Activated gamma-delta T cell treated with anti-CD3 and anti-CD28 coated beads, Interleukin-2, amount 50 U/mL, for 16 hours (primary cell): ENCODE results near the gene COX7A2L.
"Not testable (repeated sequence)": the region's sequence is repeated elsewhere in the genome, so short reads cannot be mapped to it uniquely, and the experiment has no call there.

Source experiments
- DNase-seq: peaks from one replicate; pipeline ENCODE4 v3.0.0-alpha.2; 2020; ENCODE audit warnings: low read depth

The COX7A2L gene

GRCh38 chr2:42339191-42339912, 21.7 kb downstream of the COX7A2L start:
- no peak for DNase-seq

GRCh38 chr2:42338567-42339190, 22.3 kb downstream of the COX7A2L start:
- no peak for DNase-seq

DNA sequence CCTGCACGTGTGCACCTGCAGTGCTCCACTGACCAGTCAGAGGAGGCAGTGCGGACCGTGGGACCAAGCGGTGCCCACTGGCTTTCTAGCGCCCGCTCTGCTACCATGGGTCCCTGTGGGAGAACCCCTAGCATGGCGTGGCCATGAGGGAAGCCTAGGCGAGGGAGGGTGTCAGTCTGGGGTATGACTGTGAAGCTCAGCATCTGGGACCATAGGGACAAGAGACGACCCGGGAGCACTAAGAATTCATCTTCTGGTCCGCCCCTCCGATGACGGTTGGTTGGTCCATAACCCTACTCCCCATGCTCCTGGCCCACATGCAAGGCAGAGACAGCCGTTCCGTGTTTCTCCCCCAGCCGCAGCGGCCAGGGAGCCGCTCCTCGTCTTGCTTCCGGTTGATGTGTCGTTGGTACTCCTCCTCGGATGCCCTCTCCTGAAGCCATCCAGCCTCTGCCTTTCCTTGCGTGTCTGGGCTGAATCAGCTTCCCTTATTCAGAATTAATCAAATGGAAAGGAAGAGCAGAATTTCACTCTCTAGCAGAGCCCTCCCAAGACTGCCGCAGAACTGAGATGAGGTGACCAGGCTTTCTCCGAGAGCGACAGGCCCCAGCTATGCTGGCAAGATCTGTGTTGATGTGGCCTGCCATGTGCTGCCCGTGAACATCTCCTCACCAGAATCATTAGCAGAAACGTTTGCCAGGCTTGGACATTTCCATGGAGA, 23.0 kb downstream of the COX7A2L start:
- no peak for DNase-seq

GRCh38 chr2:42337356-42337820, 23.6 kb downstream of the COX7A2L start:
- no peak for DNase-seq

GRCh38 chr2:42336361-42336965, 24.6 kb downstream of the COX7A2L start:
- DNase-seq: no peak

- no peak for DNase-seq
Observed at GRCh38 chr2:42335514-42336104, 25.4 kb downstream of the COX7A2L start.

DNA sequence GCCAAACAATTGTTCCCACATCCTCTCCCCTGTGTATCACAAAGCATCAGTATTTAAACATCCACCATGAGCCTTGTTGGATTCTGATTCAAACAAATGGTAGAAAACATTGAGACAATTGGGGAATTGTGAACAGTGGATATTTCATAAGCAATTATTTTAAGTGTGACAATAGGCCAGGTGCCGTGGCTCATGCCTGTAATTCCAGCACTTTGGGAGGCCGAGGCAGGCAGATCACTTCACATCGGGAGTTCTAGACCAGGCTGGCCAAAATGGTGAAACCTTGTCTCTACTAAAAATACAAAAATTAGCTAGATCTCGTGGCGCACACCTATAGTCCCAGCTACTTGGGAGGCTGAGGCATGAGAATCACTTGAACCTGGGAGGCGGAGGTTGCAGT, 26.2 kb downstream of the COX7A2L start:
- DNase-seq: not testable (repeated sequence)

GRCh38 chr2:42334220-42334619, 26.8 kb downstream of the COX7A2L start:
- no peak for DNase-seq

DNA sequence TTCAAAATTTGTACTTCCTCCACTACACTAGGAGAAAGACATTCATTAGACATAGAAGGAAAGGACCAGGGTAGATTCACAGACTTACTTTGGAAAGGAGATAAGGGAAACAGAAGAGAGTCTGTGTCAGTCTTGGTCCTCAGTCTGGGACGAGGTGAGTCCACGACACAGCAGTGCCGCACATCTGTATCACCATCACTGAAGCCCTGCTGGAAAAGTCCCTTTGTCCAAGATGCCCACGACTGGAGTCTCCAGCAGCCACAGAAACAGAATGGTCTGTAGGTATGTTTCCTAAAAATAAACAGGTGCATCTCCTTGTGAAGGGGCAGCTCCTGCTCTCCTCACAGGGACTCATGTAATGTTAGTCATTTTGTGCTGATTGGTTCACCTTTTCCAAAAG, 27.4 kb downstream of the COX7A2L start:
- DNase-seq: no peak

- no peak for DNase-seq
Observed at GRCh38 chr2:42332575-42332974, 28.4 kb downstream of the COX7A2L start.

DNA sequence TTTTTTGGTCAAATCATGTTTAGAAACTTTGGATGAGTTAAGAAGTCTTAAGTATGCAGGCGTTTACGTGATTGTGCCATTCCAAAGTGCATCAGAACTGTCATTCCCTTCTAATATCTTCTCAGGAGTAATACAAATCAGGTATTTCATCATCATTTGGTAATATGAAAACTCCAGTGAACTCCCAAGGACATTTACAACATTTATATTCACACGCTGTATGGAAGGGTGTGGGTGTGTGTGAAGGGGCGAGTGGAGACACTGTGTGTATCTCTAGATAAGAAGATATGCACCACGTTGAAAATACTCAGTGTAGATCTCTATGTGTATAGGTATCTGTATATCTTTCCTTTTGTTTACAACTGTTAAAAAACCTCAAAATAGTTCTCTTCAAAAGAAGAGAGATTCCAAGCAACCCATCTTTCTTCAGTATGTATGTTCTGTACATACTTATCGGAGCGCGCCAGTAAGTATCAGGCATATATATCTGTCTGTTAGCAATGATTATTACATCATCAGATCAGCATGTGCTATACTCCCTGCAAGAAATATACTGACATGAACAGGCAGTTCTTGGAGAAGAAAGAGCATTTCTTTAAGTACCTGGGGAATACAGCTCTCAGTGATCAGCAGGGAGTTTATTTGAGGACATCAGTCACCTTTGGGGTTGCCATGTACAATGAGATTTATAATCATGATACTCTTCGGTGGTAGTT, 29.3 kb downstream of the COX7A2L start:
- DNase-seq: no peak

GRCh38 chr2:42329736-42330135, 31.3 kb downstream of the COX7A2L start:
- no peak for DNase-seq

GRCh38 chr2:42328923-42329322, 32.1 kb downstream of the COX7A2L start:
- DNase-seq: no peak

DNA sequence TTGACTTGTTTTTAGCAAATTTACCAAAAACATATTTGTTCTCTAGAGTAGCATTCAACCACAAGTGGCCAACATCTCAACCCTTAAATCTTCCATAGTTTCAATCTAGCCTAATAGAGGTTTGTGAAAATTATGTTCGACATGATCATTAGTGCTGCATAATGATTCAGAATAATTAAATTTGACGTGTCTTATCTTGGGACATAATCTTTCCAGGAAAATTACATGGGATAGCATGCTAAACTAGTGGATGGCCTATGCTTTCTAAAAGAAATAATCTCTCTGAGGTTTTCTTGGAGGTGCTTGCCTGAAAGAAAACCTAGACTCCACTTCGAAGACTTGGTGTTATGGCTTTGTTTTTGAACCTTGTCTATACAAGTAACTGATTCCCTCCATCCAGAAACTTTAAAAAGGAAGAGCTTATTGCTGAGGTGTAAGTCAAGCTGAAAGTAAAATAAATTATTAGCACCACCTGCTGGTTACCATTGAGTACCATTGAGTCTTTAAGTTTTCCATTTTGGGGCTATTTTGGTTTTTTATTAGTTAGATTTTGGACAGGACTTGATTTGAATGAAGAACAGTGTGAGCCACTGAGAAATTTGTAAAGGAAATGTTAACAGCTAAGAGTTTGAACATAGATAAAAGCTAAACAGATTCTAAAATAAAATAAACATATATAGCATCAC, 32.7 kb downstream of the COX7A2L start:
- no peak for DNase-seq

DNA sequence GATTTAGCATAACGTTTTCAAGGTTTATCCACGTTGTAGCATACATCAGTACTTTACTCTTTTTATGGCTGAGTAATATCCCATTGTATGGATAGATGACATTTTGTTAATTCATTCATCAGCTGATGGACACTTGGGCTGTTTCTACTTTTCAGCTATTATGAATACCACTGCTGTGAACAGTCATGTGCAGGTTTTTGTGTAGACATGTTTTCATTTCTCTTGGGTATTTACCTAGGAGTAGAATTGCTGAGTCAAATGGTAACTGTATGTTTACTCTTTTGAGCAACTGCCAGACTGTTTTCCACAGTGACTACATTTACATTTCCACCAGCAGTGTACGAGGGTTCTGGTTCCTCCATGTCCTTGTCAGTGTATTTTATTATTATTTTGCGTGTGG, 33.9 kb downstream of the COX7A2L start:
- DNase-seq: no peak

- DNase-seq: no peak
Observed at GRCh38 chr2:42325609-42326008, 35.4 kb downstream of the COX7A2L start.

DNA sequence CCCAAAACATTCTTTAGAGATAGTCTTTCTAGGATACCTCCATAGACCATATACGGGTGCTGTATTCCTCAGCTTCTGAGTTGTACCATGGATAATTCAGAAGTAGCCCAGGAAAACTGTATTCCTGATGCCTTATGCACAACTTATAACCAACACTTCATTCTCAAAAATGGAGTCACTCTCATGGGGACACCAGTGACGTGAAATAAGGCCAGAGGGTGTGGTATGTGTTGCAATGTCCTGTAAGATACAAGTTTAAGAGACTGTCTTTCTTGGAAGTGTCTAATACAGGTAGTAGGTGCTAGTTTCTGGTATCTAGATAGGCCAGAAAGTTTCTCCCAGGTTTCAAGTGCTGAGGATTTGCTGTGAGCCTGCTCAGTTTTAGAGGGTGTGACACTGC, 36.1 kb downstream of the COX7A2L start:
- no peak for DNase-seq

GRCh38 chr2:42324244-42324643, 36.8 kb downstream of the COX7A2L start:
- DNase-seq: no peak

DNA sequence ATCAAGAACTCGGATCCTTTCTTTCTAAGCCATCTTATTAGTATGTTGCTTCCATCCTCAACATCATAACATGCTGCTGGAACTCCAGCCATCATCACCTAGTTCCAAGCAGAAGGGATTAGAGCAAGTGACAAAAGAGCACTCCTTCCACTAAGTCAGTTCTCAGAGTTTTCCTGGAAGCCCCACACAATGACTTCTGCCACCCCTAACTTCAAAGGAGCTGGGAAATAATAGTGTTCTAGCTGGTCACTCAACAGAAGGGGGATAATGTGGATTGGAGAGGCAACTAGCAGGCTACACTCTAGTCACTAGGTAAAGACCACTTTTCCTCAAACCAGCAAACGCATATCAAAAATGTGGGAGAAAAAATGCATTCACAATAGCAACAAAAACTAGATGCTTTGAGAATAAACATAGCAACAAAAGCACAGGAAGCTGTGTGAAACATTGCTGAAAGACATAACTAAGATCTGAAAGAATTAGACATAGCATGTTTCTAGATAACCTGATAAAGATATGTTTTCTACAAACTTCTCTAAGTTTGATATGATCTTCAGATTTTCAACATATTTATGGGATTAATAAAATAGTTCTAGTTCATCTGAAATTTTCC, 39.5 kb downstream of the COX7A2L start:
- no peak for DNase-seq

DNA sequence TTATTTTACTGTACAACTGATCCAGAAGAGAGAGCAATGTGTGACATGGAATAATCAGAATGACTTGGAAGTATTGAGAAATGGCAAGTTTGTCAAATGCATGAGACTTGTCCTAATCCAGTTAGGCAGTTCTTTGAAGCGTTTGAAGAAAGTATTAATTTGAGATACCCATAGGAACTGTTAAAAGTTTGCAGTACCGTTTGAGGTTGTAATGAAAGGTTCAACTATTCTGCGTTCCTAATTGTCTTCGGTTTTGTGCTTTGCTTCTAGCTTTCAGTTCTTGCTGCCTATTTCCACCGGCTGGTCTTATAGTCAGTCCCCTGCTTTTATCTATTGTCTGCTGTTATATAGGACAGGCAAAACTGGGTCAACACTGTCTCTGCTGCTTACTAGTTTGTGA, 41.8 kb downstream of the COX7A2L start:
- DNase-seq: no peak

- no peak for DNase-seq
Observed at GRCh38 chr2:42317945-42318344, 43.1 kb downstream of the COX7A2L start.
